ENCODE data around the gene MCOLN1.

MCOLN1 gene

DNA sequence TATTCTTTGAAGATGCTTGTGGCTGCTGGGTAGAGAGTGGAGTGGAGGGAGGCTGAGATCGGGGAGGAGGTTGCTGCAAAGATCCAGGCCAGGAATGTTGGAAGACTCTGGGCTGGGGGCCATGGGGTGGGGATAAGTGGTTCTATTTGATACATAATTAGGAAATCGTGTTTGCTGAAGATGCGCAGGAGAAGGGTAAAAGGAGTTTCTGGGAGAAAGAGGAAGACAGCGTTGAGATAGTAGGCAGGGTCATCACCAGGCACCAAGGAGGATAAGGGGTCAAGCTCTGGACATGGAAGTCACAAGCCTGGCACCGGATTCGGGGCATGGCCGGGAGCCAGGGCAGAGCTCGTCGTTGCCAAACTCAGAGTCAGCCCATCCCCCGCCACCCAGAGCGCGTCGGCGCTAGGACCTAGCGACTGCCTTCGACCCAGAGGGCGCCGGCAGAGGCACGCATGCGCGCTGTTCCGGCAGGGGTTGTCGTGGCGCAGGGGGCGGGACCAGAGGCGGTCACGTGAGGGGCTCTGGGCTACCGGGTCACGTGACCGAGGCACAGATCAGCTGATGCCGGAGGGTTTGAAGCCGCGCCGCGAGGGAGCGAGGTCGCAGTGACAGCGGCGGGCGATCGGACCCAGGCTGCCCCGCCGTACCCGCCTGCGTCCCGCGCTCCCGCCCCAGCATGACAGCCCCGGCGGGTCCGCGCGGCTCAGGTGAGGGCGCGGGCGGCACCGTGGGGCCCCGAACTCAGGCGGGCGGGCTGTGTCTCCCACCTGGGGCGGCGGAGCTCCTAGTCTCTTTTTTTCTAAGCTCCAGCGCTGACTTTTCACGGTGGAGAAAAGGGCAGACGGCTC, at the start of gene MCOLN1:
Gene MCOLN1 (plus strand): TSS at position 553 of the 851 bp plus-strand sequence. CDS start 127 bp downstream, at position 680.
- TF ChIP-seq CTCF (IDR thresholded peaks at IDR 0.05; ENCODE audit: insufficient read depth, missing control alignments), result no peak
- DNase-seq (ENCODE audit: insufficient read length, low spot score) (peak; percentile 100), FAIRE-seq (no peak)

DNA sequence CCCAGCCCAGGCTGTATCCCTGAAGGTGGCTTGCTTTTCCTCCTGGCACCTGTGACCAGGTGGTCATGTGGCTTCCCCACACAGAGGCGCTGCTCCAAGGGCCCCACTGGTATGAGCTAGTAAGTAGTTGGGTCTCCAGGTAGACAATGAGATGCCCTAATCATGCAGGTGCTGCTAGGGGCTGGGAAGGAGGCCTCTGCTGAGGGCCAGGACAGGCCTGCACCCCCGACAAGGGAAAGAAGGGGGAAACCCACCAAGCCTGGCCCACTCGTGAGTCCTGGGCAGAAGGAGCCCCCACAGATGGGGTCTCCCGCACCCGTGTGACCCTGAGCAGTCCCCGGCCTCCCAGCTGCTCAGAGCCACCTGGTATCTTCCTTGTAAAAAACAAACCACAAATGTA, 46.8 kb upstream of the MCOLN1 start:
- FAIRE-seq (no peak), DNase-seq (ENCODE audit: insufficient read length, low spot score) (no peak)
- no peak for TF ChIP-seq CTCF (IDR thresholded peaks at IDR 0.05; ENCODE audit: insufficient read depth, missing control alignments)

DNA sequence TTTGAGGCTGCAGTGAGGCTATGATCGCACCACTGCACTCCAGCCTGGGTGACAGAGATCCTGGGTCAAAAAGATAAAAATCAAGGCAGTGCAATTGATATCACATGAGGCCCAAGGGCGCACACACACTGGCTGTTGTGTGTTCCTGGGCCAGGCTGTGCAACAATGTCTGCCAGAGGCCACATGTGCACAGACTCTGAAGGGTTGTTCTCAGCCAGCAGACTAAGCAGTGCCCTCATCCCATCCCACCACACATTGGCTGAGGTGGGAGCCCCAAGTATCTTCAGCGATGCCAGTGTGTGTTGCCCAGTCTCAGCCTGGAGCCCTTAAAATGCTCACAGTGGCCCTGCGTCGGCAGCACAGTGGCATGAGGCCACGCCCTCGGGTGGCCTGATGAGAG, 46.2 kb upstream of the MCOLN1 start:
- TF ChIP-seq CTCF (IDR thresholded peaks at IDR 0.05; ENCODE audit: insufficient read depth, missing control alignments), result no peak
- FAIRE-seq (no peak), DNase-seq (ENCODE audit: insufficient read length, low spot score) (no peak)

DNA sequence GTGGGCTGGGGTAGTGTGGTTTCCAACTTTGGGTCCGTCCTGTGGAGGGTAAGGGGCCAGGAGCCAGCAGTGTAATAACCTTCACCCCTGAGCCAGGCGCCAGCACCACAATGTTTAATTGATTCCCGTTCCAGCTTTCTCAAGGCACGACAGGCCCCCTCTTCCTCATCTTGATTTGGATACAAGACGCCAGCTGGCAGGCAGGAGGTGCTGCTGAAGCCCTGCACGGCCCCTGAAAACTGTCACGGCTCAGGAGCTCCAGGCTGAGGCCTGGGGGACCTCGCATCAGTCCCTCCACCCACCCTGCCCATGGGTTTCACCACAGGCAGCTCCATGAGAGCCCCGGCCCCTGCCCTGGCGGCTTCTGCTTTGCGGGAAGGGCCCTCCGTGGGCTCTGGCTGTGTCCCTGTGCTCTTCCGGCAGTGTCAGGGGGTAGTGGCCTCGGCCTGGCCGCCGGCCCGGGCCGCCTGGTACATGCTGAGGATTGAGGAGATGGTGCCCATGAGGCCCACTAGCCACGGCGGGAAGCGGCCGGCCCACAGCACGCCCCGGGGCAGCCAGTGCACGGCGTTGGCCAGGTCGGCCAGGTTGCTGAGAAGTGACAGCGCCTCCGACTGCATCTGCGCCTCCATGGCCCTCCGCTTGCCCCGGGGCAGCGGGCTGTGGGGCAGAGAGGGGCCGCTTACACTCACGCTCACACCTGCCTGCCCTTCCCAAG, 45.5 kb upstream of the MCOLN1 start:
- no peak for FAIRE-seq
- no peak for TF ChIP-seq CTCF (IDR thresholded peaks at IDR 0.05; ENCODE audit: insufficient read depth, missing control alignments)
- DNase-seq (ENCODE audit: insufficient read length, low spot score), result no peak

GRCh38 chr19:7477758-7478157, 44.7 kb upstream of the MCOLN1 start:
- DNase-seq (ENCODE audit: insufficient read length, low spot score) (no peak), FAIRE-seq (no peak)
- no peak for TF ChIP-seq CTCF (IDR thresholded peaks at IDR 0.05; ENCODE audit: insufficient read depth, missing control alignments)

GRCh38 chr19:7478173-7478842, 44.1 kb upstream of the MCOLN1 start:
- no peak for TF ChIP-seq CTCF (IDR thresholded peaks at IDR 0.05; ENCODE audit: insufficient read depth, missing control alignments)
- no peak for DNase-seq (ENCODE audit: insufficient read length, low spot score)
- no peak for FAIRE-seq

All from D721Med (cell line).